Tibial nerve (tissue), 3 donors: ENCODE data around the gene ZC3H12A.

Experiments
- POLR2A ChIP-seq, 2 donors: fragments of 450-650 bp; IDR thresholded peaks; one replicate each; pipeline ENCODE4 v1.6.1; 2017; ENCODE audit warnings: antibody characterized with exemption in 2 of 2, mild to moderate bottlenecking in 2 of 2, moderate library complexity in 2 of 2
- TF ChIP-seq, protein P1 (sequence below), 5 experiments: fragments of 200-600 bp in 3 of 5; fragments of 450-650 bp in 2 of 5; sonication (generic) in 3 of 5; IDR thresholded peaks; one replicate each; pipeline ENCODE4 v1.5.1; 2016 to 2019; ENCODE audit warnings: antibody characterized with exemption in 5 of 5, mild to moderate bottlenecking in 3 of 5, moderate library complexity in 2 of 5

DNA sequence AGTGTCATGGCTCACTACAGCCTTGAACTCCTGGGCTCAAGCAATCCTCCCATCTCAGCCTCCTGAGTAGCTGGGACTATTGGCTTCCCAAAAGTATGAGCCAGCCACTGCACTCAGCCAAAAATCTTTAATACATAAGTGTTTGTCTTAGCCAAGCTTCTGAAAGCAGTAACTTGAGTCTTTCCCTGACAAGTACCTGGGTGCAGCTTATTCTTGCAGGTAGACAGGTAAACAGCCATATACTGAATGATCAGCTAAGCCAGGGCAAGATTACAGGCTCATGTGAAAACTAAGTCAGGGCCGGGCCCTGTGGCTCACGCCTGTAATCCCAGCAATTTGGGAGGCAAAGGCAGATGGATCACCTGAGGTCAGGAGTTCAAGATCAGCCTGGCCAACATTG, 32.4 kb downstream of the ZC3H12A start:
- TF ChIP-seq, protein P1, sequence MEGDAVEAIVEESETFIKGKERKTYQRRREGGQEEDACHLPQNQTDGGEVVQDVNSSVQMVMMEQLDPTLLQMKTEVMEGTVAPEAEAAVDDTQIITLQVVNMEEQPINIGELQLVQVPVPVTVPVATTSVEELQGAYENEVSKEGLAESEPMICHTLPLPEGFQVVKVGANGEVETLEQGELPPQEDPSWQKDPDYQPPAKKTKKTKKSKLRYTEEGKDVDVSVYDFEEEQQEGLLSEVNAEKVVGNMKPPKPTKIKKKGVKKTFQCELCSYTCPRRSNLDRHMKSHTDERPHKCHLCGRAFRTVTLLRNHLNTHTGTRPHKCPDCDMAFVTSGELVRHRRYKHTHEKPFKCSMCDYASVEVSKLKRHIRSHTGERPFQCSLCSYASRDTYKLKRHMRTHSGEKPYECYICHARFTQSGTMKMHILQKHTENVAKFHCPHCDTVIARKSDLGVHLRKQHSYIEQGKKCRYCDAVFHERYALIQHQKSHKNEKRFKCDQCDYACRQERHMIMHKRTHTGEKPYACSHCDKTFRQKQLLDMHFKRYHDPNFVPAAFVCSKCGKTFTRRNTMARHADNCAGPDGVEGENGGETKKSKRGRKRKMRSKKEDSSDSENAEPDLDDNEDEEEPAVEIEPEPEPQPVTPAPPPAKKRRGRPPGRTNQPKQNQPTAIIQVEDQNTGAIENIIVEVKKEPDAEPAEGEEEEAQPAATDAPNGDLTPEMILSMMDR (IDR thresholded peaks at IDR 0.05): no peak
- no peak for TF ChIP-seq POLR2A (IDR thresholded peaks at IDR 0.05)
